GM21526 (cell line): ENCODE measurements around the gene CARD14.
"Not testable (repeated sequence)": the region's sequence is repeated elsewhere in the genome, so short reads cannot be mapped to it uniquely, and the experiment has no call there.

Experiments used
- ATAC-seq: cut with Tn5 transposase; IDR thresholded peaks from one replicate; pipeline ENCODE4 v1.9.1; 2021; ENCODE audit warnings: moderate library complexity; ENCODE audit not compliant: unreplicated experiment, low FRiP score

CARD14 gene

DNA sequence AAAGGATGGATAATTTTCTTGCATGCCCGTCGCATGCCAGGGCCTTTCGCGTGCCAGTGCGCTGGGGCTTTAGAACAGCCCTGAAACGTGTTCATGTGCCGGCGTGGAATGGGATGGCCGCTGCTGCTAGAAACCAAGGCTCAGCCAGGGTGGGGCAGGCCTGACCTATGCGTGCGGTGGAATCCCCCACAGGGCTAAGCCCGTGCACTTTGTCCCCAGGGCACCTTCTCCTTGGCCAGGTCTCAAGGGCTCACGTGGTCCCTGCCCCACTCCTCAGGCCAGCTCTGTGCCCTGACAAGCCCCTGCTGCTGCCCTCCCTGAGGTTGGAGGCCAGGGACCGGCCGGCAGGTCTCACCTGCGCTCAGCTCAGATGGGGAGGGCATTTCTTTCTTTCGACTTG lies 77.7 kb downstream of the CARD14 start:
- ATAC-seq, result no peak

- ATAC-seq, result no peak
Measured at GRCh38 chr17:80248001-80248893, 78.4 kb downstream of the CARD14 start.

DNA sequence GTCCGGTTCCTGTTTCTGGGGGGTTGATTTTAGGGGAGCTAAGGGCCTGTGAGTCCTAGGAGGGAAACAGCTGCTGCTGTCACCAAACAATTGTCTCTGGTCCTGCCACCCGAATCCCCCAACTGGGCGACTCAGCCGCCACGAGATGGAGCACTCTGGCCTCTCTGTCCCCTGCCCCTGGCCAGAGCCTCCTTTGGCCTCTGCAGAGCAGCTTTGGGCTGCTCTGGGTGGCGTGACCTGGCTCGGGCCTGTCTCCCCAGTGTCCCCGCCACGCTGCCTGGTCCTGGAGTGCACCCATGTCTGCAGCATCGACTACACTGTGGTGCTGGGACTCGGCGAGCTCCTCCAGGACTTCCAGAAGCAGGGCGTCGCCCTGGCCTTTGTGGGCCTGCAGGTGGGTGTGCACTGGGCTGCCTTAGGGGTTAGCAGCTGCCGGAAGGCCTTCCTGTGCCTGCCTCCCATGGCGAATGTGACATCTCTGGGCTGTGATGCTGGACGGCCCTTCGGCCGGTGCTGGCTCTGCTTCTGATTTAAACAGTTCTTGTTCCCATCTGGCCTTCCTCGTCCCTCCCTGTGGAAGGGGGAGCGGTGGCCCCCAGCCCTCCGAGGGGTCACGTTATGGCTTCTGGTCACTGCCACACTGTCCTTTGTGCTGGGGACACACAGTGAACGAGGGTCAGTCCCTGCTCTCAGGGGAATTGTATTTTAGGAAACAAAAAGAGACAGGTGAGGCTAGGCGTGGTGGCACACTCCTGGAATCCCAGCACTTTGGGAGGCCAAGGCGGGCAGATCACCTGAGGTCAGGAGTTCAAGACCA lies 79.3 kb downstream of the CARD14 start:
- ATAC-seq, result no peak

DNA sequence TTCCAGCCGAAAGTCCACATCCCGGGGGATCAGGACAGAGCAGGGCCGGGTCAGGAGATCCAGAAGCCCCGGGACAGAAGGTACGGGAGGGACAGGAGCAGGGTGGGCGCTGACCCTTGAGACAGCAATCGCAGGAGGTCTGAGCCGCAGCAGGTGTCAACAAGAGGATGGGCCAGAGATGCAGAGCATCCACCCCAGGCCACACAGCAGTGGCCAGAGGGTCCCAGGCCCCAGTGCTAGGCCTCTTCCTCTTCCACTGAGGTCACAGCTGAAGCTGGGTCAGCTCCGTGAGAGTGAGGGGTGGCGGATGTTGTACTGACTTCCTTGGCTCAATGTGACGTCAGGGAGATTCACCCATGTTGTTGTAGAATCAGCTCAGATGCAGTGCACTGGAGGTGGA lies 82.1 kb downstream of the CARD14 start:
- no peak for ATAC-seq

- ATAC-seq, result no peak
Measured at GRCh38 chr17:80252871-80253270, 83.0 kb downstream of the CARD14 start.

DNA sequence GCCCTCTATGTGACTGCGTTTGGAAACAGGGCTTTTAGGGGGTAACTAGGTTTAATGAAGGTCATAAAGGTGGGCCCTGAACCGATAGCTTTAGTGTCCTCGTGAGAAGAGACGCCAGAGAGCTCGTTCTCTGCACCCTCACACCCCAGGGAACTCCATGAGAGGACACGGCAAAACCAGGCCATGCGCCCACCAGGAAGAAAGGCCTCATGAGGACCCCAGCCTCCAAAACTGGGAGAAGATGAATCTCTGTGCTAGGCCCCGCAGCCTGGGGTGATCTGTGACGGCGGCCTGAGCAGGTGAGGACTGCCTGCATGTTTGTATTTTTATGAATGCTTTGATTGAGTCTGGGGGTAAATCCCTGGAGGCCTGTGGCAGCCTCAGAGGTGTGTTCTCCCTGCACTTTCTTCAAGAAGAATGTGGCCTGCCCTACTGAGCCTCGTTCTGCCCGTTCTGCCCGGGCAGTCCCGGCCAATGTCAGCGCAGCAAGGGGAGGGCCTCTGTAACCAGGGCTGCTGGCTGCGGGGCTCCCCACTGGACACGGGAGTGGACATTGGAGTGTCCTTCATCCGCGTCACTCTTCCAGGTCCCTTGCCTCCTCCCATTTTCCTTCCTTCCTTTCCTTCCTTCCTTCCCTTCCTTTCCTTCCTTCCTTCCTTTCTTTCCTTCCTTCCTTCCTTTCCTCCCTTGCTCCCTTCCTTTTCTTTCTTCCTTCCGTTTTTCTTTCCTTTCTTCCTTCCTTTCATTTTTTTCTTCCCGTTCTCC lies 84.0 kb downstream of the CARD14 start:
- ATAC-seq, result no peak

DNA sequence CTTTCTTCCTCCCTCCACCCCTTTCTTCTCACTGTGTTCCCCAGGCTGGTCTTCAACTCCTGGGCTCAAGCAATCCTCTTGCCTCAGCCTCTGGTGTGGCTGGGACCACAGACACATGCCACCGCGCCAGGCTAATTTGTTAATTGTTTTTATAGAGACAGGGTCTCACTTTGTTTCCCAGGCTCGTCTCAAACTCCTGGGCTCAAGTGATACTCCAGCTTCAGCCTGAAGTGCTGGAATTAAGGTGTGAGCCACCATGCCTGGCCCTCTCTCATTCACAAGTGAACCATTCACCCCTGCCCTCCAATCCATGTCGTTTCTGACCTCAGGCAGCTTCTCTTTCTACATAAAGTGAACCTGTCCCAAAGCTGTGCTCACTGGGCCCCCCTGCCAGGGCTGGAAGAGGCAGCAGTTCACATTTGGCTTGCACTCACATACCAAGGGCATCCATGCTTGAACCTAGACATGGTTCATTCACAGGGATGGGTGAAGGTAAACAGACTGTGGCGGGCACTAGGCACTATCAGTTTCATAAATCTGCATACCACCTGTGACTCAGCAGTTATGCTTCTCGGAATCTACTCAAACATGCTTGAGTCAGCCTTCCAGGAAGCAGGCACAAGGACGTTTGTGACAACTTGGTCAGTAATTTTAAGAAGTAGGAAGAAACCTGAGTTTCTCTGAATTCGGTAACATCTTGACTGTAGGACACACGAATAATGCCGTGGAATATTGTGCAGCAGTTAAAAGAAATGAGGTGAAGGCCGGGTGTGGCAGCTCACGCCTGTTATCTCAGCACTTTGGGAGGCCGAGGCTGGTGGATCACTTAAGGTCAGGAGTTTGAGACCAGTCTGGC lies 84.8 kb downstream of the CARD14 start:
- ATAC-seq, result no peak

DNA sequence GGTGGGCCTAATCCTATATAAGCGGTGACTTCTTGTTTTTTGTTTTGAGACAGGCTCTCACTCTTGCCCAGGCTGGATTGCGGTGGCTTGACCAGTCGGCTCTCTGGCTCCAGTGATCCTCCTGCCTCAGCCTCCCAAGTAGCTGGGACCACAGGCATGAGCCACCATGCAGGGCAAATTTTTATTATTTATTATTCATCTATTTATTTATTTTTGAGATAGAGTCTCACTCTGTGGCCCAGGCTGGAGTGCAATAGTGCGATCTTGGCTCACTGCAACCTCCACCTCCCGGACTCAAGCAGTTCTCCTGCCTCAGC lies 86.2 kb downstream of the CARD14 start:
- ATAC-seq, result no peak

DNA sequence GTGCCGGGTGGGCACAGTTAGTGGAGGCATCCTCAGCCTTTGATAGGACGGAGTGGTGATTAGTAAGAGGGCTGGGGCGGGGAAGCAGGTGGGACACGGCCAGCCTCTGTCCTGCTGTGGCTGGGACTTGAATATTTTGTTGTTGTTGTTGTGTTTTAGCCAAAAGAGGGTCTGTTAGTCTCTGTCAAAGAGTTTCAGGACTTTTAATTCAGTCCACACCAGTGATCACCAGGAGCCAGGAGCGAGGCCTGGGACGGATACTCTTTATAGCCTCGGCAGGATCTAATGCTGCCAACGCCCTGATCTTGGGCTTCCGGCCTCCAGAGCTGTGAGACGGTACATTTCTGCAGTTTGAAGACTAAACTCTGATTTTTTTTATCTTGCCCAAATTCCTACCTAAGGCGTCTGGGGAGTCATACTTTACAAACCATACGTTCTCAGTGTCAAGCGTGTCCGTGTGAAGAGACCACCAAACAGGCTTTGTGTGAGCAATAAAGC lies 87.9 kb downstream of the CARD14 start:
- ATAC-seq, result no peak

GRCh38 chr17:80258296-80258695 lies 88.5 kb downstream of the CARD14 start:
- not testable (repeated sequence) for ATAC-seq
